CMK (cell line): ENCODE data around the gene TRAPPC3.

Experiments used
- DNase-seq: peaks from one replicate; pipeline ENCODE4 v3.0.0-alpha.2; 2010; ENCODE audit warnings: low read depth

Gene TRAPPC3

DNA sequence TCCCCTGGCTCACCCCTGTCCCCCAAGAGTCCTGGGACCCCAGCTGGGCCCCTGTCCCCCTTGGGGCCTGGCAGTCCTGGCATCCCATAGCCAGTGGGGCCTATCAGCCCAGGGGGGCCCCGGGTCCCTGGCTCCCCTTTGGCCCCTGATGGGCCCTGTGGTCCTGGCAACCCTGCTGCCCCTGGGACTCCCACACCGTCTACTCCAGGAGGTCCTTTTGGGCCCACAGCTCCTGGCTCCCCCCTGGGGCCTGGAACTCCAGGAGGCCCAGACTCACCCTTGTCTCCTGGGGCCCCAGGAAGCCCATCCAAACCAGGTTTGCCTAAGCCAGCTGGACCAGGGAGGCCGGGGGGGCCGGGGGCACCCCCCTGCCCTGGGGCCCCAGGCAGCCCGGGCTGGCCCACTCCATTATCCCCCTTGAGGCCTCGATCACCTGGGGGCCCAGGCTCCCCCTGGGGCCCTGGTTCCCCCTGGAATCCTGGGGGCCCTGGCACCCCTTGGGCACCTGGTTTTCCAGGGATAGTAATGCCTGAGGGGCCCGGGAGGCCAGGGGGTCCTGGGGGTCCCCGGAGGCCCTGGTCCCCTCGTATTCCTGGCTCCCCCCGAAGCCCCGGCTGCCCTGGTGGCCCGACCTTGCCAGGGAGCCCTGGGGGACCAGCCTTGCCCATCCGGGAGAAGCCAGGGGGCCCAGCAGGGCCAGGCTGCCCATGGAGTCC is 50.5 kb downstream of the TRAPPC3 start:
- no peak for DNase-seq

GRCh38 chr1:36097693-36098585 is 51.3 kb downstream of the TRAPPC3 start:
- DNase-seq = no peak

DNA sequence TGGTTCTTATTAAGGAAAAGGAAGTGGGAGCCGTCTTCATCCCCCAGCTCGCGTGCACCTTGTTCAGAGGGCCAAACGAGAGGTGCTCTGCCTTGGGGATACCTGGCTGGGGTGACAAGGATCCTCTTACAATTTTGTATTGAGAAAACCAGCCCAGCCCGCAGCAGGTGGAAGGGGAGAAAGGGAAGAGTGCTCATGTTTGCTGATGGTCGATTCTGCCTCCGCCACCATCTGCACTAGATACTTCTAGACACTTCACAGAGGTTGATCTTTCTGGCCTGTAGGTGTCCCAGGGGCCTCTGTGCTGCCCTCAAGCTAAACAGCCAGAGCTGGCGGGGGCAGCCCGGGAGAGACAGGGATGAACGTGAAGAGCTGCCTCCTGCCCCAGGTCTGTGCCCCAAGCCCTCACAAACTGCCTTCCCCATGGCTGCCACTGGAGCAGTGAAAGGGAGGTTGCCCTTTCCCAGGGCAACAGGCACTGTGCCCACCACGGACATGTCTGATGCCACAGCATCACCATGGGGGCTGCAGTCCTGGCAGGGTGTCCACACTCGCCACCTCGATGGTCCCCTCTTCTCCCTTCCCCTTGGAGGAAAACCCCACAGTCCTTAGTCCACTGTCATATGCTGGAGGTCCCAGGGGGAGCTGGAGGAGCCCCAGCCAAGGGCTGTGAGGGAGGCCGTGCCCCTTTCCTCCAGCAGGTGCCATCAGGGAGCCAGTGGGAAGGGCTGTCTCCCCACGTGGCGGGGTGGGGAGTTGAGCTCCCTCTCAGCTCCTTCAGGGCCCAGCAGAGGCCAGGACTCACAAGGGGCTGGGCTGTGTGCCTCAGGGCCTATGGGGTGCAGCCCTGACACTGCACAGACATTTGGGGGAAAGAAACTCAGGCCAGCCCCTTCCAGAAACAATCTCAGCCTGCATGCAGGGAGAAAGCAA is 52.5 kb downstream of the TRAPPC3 start:
- DNase-seq = no peak

DNA sequence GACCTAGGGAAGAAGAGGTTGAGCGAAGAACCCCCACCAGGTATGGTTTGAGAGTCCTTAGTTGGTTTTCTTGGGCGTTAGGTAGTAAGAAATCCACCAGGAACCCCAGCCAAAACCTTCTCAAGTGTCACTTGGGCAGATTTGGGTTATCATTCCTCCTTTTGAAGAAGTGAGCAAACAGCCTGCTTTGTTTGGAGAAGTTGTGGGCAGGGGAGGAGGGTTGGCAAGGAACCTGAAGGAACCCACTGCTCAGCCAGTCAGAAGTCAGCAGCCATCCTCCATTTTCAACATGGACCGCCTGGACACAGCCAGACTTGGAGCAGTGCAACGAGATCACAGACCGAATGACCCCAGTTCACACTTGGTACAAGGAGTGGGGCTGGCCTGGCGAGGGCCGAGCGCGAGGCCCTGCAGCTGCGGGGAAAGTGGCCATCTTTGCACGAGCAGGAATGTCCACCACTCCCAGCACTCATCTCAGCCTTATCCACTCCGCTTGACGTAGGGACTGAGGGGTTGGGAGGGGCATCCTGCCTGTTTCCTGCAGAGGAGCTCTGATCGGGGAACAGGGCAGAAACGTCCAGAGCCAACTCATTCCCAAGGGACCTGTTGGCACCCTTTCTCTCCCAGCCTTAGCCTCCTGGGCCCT is 53.4 kb downstream of the TRAPPC3 start:
- DNase-seq = no peak

DNA sequence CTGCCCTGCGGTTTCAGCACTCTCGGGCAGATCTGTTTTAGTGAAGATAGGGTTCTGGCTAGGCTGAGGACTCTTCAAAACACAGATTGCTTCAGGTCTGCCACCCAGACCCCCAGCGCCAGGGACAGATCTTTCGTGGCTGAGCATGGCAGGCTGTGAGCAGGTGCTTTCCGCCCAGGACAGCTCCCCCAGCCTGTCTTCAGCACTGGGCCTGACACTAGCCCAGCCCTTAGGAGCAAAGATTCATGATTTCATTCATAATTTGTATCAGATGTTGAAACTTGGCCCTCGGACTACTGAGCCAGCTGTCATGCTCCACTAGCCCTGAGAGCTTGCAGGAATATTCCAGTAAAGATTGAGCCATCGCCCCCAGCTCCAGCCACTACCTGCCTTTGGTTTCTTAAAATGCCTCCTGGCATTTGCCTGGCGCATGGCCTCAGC is 54.6 kb downstream of the TRAPPC3 start:
- DNase-seq = no peak

- DNase-seq = no peak
These were observed 55.4 kb downstream of the TRAPPC3 start for GRCh38 chr1:36093929-36094328.

GRCh38 chr1:36093226-36093625 is 56.1 kb downstream of the TRAPPC3 start:
- DNase-seq = no peak

DNA sequence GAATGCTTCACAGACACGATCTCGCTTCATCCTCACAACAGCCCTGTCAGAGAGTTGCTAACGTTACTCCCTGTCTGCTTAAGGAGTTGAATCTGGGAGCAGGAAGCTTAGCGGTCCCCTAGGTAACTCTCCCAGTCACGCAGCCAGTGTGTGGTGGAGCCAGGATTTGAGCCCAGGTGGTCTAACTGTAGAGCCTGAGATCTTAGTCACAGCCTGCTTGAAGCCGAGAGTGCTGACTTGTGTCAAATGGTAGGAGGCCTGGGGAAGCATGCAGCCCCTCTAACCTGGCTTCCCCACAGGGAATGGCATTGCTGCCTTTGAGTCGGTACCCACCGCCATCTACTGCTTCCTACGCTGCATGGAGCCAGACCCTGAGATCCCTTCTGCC is 56.5 kb downstream of the TRAPPC3 start:
- DNase-seq = no peak

GRCh38 chr1:36092166-36092797 is 57.0 kb downstream of the TRAPPC3 start:
- no peak for DNase-seq

- DNase-seq = no peak
These were observed 57.6 kb downstream of the TRAPPC3 start for GRCh38 chr1:36091698-36092097.

- DNase-seq = no peak
These were observed 58.1 kb downstream of the TRAPPC3 start for GRCh38 chr1:36091141-36091540.

GRCh38 chr1:36089393-36090121 is 59.7 kb downstream of the TRAPPC3 start:
- DNase-seq = no peak

GRCh38 chr1:36088577-36089392 is 60.5 kb downstream of the TRAPPC3 start, which contains the start of gene ADPRS:
Gene ADPRS, plus strand, starts transcription at chr1:36088892. Its CDS starts 13 bp downstream, at chr1:36088905.
- DNase-seq = peak; percentile 91

DNA sequence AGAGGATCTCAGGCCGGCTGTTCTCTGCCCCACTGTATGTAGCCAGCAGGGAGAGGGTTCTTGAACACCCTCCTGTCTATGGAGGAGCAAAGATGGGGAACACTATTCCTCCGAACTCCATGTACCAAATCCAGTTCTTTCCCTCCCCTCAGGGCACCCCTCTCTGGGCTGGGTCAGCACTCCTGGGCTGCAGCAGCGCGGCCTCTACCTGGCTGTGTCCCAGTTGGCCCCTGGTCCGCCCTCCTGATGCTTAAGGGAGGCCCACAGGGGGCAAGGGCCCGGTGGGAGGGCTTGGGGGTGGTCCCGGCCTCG is 61.1 kb downstream of the TRAPPC3 start:
- no peak for DNase-seq

DNA sequence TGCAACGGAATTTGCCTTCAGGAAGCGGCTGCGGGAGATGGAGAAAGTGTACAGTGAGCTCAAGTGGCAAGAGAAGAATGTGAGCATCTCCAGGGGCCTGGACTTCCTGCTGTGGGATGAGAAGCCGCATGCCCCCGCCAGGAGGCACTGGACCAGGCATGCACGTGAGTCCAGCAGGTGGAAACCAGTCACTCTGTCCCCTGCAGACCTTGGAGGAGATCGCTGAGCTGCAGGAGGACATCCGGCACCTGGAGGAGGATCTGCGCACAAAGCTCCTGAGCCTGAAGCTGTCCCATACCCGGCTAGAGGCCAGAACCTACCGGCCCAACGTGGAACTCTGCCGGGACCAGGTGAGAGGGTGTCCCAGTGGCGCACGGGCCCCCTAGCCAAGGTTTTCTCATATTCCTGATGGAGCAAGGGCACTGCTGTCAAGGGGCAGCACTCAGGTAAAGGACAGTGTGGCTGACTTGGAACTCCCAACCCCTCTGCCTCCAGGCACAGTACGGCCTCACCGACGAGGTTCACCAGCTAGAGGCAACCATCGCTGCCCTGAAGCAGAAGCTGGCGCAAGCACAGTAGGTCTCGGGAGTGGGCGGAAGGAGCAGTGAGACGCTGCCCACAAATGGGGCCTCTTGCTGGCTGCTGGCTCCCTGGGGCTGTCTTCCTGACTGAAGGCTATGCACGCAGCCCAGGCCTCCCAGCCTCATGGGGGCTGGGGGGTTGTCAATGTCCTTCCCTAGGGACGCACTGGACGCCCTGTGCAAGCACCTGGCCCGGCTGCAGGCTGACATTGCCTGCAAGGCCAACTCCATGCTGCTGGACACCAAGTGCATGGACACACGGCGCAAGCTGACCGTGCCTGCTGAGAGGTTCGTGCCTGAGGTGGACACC is 61.8 kb downstream of the TRAPPC3 start:
- no peak for DNase-seq
